Subcutaneous abdominal adipose tissue (tissue), 5 donors: ENCODE results near the gene SLC7A8.

Source experiments
- H3K27ac ChIP-seq: one replicate; pipeline ENCODE4 v1.7.0; 2013; ENCODE audit warnings: low read depth, mild to moderate bottlenecking, inconsistent platforms, low read length, moderate library complexity
- H3K27me3 ChIP-seq, 5 donors: one replicate each; pipeline ENCODE4 v1.7.0; 2013; ENCODE audit warnings: low read length in 5 of 5, inconsistent platforms in 1 of 5; ENCODE audit not compliant: control insufficient read depth in 5 of 5, insufficient read depth in 4 of 5
- H3K36me3 ChIP-seq, 5 donors: one replicate each; pipeline ENCODE4 v1.7.0; 2013; ENCODE audit warnings: low read length in 5 of 5; ENCODE audit not compliant: control insufficient read depth in 5 of 5, insufficient read depth in 5 of 5
- H3K4me1 ChIP-seq, 5 donors: one replicate each; pipeline ENCODE4 v1.7.0; 2013; ENCODE audit warnings: low read length in 5 of 5, mild to moderate bottlenecking in 3 of 5, moderate library complexity in 1 of 5; ENCODE audit not compliant: control insufficient read depth in 5 of 5, insufficient read depth in 5 of 5
- H3K4me3 ChIP-seq, 5 donors: one replicate each; pipeline ENCODE4 v1.7.0; 2013; ENCODE audit warnings: low read length in 5 of 5, low read depth in 1 of 5
- H3K9ac ChIP-seq, 5 donors: one replicate each; pipeline ENCODE4 v1.7.0; 2013; ENCODE audit warnings: low read length in 5 of 5, mild to moderate bottlenecking in 4 of 5, moderate library complexity in 3 of 5
- H3K9me3 ChIP-seq, 5 donors: one replicate each; pipeline ENCODE4 v1.7.0; 2013; ENCODE audit warnings: low read length in 5 of 5; ENCODE audit not compliant: control insufficient read depth in 5 of 5
- donor health status: healthy.
- donor health status: healthy.
- donor health status: healthy.
- donor health status: healthy.
- donor health status: healthy.

The SLC7A8 gene

GRCh38 chr14:23101986-23102625 lies 81.4 kb downstream of the SLC7A8 start:
- no peak overlapping the region for H3K4me3 ChIP-seq
- H3K9ac ChIP-seq = no peak overlapping the region
- H3K27ac ChIP-seq = no peak overlapping the region

GRCh38 chr14:23101213-23101970 lies 82.1 kb downstream of the SLC7A8 start:
- Histone ChIP-seq H3K27me3 (no peaks in the 10 kb centered on the region), H3K9ac (no peak overlapping the region), H3K4me3 (no peak overlapping the region), H3K36me3 (peaks cover 8 to 22% (median 14%) of the 10 kb centered on the region in 5 donors), H3K4me1 (peaks cover 4 to 31% (median 25%) of the 10 kb centered on the region in 5 donors), H3K27ac (no peak overlapping the region), H3K9me3 (no peaks in the 10 kb centered on the region)

More at GRCh38 chr14:23101986-23102625, 81.4 kb downstream of the SLC7A8 start:
- Histone ChIP-seq H3K36me3 (peaks cover 8 to 22% (median 14%) of the 10 kb centered on the region in 5 donors), H3K4me1 (peaks cover 4 to 24% (median 18%) of the 10 kb centered on the region in 5 donors), H3K27me3 (no peaks in the 10 kb centered on the region), H3K9me3 (no peaks in the 10 kb centered on the region)

- H3K4me1 ChIP-seq = peaks cover 6 to 22% (median 22%) of the 10 kb centered on the region in 5 donors
- H3K27ac ChIP-seq = no peak overlapping the region
- no peaks in the 10 kb centered on the region for H3K27me3 ChIP-seq
Measured at GRCh38 chr14:23099212-23099861, 84.1 kb downstream of the SLC7A8 start.

GRCh38 chr14:23097786-23098185 lies 85.7 kb downstream of the SLC7A8 start:
- Histone ChIP-seq H3K27ac (peak overlapping the region; percentile 15), H3K4me1 (peaks cover 9 to 37% (median 36%) of the 10 kb centered on the region in 5 donors), H3K9me3 (no peaks in the 10 kb centered on the region), H3K9ac (no peak overlapping the region), H3K27me3 (no peaks in the 10 kb centered on the region), H3K36me3 (peaks cover 9 to 22% (median 18%) of the 10 kb centered on the region in 5 donors), H3K4me3 (no peak overlapping the region)

More at GRCh38 chr14:23099212-23099861, 84.1 kb downstream of the SLC7A8 start:
- Histone ChIP-seq H3K9ac (no peak overlapping the region), H3K9me3 (no peaks in the 10 kb centered on the region), H3K36me3 (peaks cover 8 to 22% (median 14%) of the 10 kb centered on the region in 5 donors), H3K4me3 (no peak overlapping the region)

GRCh38 chr14:23095196-23096108 lies 88.0 kb downstream of the SLC7A8 start, which contains the start of gene C14orf119:
TSS of gene C14orf119 (plus strand) at chr14:23095505. CDS start at chr14:23097659, 2,154 bp downstream.
- peaks cover 9 to 43% (median 36%) of the 10 kb centered on the region in 5 donors for H3K4me1 ChIP-seq
- peak within 1 kb of the TSS; percentile 82 to 98 (median 97) for H3K9ac ChIP-seq
- H3K9me3 ChIP-seq = no peaks in the 10 kb centered on the region
- H3K27me3 ChIP-seq = no peaks in the 10 kb centered on the region
- H3K27ac ChIP-seq = peak within 1 kb of the TSS; percentile 98
- peaks cover 19 to 40% (median 30%) of the 10 kb centered on the region in 5 donors for H3K36me3 ChIP-seq
- peak within 1 kb of the TSS; percentile 74 to 98 (median 97) for H3K4me3 ChIP-seq

GRCh38 chr14:23094666-23095195 lies 88.7 kb downstream of the SLC7A8 start, which contains the start of gene ACIN1:
TSS of gene ACIN1 (minus strand) at chr14:23095136. CDS start at chr14:23095112, 24 bp downstream.
- H3K27me3 ChIP-seq = no peaks in the 10 kb centered on the region
- H3K27ac ChIP-seq = peak within 1 kb of the TSS; percentile 98
- H3K9ac ChIP-seq = peak within 1 kb of the TSS; percentile 82 to 98 (median 97)
- H3K36me3 ChIP-seq = peaks cover 24 to 47% (median 38%) of the 10 kb centered on the region in 5 donors
- peak within 1 kb of the TSS; percentile 74 to 98 (median 97) for H3K4me3 ChIP-seq
- peaks cover 9 to 43% (median 36%) of the 10 kb centered on the region in 5 donors for H3K4me1 ChIP-seq
- H3K9me3 ChIP-seq = no peaks in the 10 kb centered on the region

- H3K36me3 ChIP-seq = peaks cover 30 to 48% (median 42%) of the 10 kb centered on the region in 5 donors
- H3K27me3 ChIP-seq = no peaks in the 10 kb centered on the region
- H3K27ac ChIP-seq = peak overlapping the region; percentile 98
- peak overlapping the region; percentile 74 to 98 (median 94) for H3K4me3 ChIP-seq
- H3K9ac ChIP-seq = peak overlapping the region; percentile 40 to 98 (median 91)
- H3K4me1 ChIP-seq = peaks cover 9 to 43% (median 36%) of the 10 kb centered on the region in 5 donors
- H3K9me3 ChIP-seq = no peaks in the 10 kb centered on the region
Measured at GRCh38 chr14:23093991-23094665, 89.3 kb downstream of the SLC7A8 start.

- H3K36me3 ChIP-seq = peaks cover 33 to 51% (median 41%) of the 10 kb centered on the region in 5 donors
Measured at GRCh38 chr14:23093526-23093925, 89.9 kb downstream of the SLC7A8 start.

More at GRCh38 chr14:23093526-23093925, 89.9 kb downstream of the SLC7A8 start:
- Histone ChIP-seq H3K9ac (peak overlapping the region in 4 of 5 donors; percentile 88 to 98 (median 94)), H3K4me1 (peaks cover 9 to 43% (median 36%) of the 10 kb centered on the region in 5 donors), H3K4me3 (peak overlapping the region; percentile 74 to 98 (median 94)), H3K9me3 (no peaks in the 10 kb centered on the region), H3K27ac (peak overlapping the region; percentile 98), H3K27me3 (no peaks in the 10 kb centered on the region)
